ENCODE results near the gene PARP11.

The PARP11 gene

GRCh38 chr12:3872800-3873636 is at the start of gene PARP11:
PARP11 (minus strand) TSS chr12:3873399; CDS start chr12:3873229, 170 bp downstream.
- DNase-seq (ENCODE audit: low read depth), result peak; percentile 98

GRCh38 chr12:3922033-3922432 is 48.8 kb upstream of the PARP11 start:
- no peak for DNase-seq (ENCODE audit: low read depth)

GRCh38 chr12:3921526-3921925 is 48.3 kb upstream of the PARP11 start:
- no peak for DNase-seq (ENCODE audit: low read depth)

- no peak for DNase-seq (ENCODE audit: low read depth)
These were observed 47.9 kb upstream of the PARP11 start for GRCh38 chr12:3921151-3921471.

- peak; percentile 23 for DNase-seq (ENCODE audit: low read depth)
These were observed 47.4 kb upstream of the PARP11 start for GRCh38 chr12:3920351-3921150.

- DNase-seq (ENCODE audit: low read depth), result no peak
These were observed 40.1 kb upstream of the PARP11 start for GRCh38 chr12:3913278-3913677.

GRCh38 chr12:3912863-3913262 is 39.7 kb upstream of the PARP11 start:
- no peak for DNase-seq (ENCODE audit: low read depth)

GRCh38 chr12:3911409-3911808 is 38.2 kb upstream of the PARP11 start:
- no peak for DNase-seq (ENCODE audit: low read depth)

GRCh38 chr12:3905664-3906063 is 32.5 kb upstream of the PARP11 start:
- DNase-seq (ENCODE audit: low read depth), result no peak

- no peak for DNase-seq (ENCODE audit: low read depth)
These were observed 31.8 kb upstream of the PARP11 start for GRCh38 chr12:3904999-3905398.

GRCh38 chr12:3902921-3903320 is 29.7 kb upstream of the PARP11 start:
- no peak for DNase-seq (ENCODE audit: low read depth)

GRCh38 chr12:3901116-3901515 is 27.9 kb upstream of the PARP11 start:
- no peak for DNase-seq (ENCODE audit: low read depth)

GRCh38 chr12:3898756-3899155 is 25.6 kb upstream of the PARP11 start:
- no peak for DNase-seq (ENCODE audit: low read depth)

- no peak for DNase-seq (ENCODE audit: low read depth)
These were observed 24.3 kb upstream of the PARP11 start for GRCh38 chr12:3897371-3897971.

GRCh38 chr12:3896801-3897351 is 23.7 kb upstream of the PARP11 start:
- peak; percentile 70 for DNase-seq (ENCODE audit: low read depth)

- no peak for DNase-seq (ENCODE audit: low read depth)
These were observed 23.2 kb upstream of the PARP11 start for GRCh38 chr12:3896356-3896755.

GRCh38 chr12:3892631-3893030 is 19.4 kb upstream of the PARP11 start:
- no peak for DNase-seq (ENCODE audit: low read depth)

GRCh38 chr12:3891201-3891600 is 18.0 kb upstream of the PARP11 start:
- DNase-seq (ENCODE audit: low read depth), result no peak

GRCh38 chr12:3888659-3889058 is 15.5 kb upstream of the PARP11 start:
- no peak for DNase-seq (ENCODE audit: low read depth)

- peak; percentile 73 for DNase-seq (ENCODE audit: low read depth)
These were observed 12.3 kb upstream of the PARP11 start for GRCh38 chr12:3885277-3886094.

GRCh38 chr12:3884671-3885070 is 11.5 kb upstream of the PARP11 start:
- no peak for DNase-seq (ENCODE audit: low read depth)
